AG10803 (cell line): Measurements from ENCODE around the gene ZNF236.
A peak's percentile ranks its signal among the peaks of the same experiment; 100 is the strongest.

Experiments used
- DNase-seq: peaks from one replicate; pipeline ENCODE4 v3.0.0; 2010; ENCODE audit warnings: low read depth
- H3K4me3 ChIP-seq: 2 replicates; pipeline ENCODE4 v1.5.1; 2011; ENCODE audit warnings: mild to moderate bottlenecking, low read length, control low read depth
- CTCF ChIP-seq: conservative IDR thresholded peaks from 2 replicates; pipeline ENCODE4 v1.5.1; 2011; ENCODE audit warnings: mild to moderate bottlenecking, low read length, control low read depth, inconsistent platforms

Gene ZNF236

DNA sequence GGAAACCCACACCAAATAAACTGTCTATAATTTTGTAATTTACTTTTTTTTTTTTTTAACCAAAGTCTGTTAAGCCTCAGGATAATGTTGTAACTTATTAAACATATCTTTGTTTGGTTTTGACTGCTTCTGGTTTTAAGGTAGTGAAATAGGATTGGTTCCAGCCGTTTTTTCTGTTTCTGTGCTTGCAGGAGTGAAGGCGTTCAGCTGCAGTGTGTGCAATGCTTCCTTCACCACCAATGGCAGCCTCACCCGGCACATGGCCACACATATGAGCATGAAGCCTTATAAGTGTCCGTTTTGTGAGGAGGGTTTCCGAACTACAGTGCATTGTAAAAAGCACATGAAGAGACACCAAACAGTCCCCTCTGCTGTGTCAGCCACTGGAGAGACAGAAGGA is 93.1 kb downstream of the ZNF236 start:
- DNase-seq: no peak
- no peak for TF ChIP-seq CTCF
- no peak overlapping the region for H3K4me3 ChIP-seq

DNA sequence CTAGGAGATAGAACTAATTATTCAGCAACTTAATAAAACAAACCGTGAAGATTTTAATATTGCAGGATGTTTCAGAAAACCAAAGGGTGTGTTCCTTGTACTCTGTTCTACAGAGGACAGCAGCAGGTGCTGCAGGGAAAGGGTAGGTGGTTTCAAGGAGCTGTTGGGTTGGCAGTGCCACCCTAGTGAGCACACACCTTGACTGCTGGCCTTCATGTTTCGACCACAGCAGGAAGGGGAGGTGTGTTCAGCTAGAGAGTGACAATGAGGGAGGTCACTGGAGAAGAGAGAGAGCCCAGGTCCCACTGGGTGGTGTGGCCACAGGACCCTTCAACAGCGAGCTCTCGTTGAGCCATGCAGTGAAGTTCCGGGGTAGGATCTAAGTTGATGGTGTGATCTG is 98.6 kb downstream of the ZNF236 start:
- no peak for DNase-seq
- TF ChIP-seq CTCF: no peak
- H3K4me3 ChIP-seq: no peak overlapping the region

GRCh38 chr18:76922107-76922506 is 99.8 kb downstream of the ZNF236 start:
- peak; percentile 68 for TF ChIP-seq CTCF
- peak; percentile 43 for DNase-seq
- no peak overlapping the region for H3K4me3 ChIP-seq

- peak; percentile 3 for DNase-seq
- TF ChIP-seq CTCF: peak; percentile 50
- no peak overlapping the region for H3K4me3 ChIP-seq
Observed at GRCh38 chr18:76923485-76924085, 101.2 kb downstream of the ZNF236 start.

GRCh38 chr18:76925501-76925900 is 103.1 kb downstream of the ZNF236 start:
- no peak for DNase-seq
- no peak overlapping the region for H3K4me3 ChIP-seq
- TF ChIP-seq CTCF: no peak

GRCh38 chr18:76927223-76927725 is 104.9 kb downstream of the ZNF236 start:
- no peak overlapping the region for H3K4me3 ChIP-seq
- TF ChIP-seq CTCF: no peak
- DNase-seq: no peak

DNA sequence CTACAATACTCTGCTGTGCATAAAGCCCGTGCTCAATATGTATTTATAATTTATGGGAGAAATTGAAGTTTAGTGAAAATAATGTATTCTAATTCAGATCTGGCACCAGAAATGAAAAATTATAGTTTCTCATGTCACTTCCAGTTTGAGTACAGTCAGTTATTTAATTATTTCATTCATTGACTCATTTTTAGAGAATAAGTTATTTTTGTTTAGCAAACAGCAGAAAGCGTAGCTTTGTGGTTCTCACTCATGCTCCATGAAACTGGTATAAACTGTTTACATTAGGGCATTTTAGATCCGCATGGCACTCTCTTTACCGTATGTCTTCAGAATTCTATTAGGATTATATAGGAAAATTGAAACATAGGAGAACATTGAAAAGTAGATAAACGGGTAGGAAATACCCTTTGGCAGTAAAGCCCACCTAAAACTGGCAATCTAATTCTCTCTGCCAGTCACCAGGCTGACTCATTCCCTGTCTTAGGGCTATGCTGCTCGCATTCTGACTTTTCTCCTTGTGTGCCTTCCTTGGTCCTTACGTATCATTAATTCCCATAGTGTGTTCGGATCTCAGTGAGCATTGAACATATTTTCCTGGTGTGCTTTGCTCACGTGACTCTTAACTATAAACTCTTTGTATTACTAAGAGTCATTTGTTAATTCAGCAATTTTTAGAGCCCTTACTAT is 106.0 kb downstream of the ZNF236 start:
- TF ChIP-seq CTCF: no peak
- H3K4me3 ChIP-seq: no peak overlapping the region
- DNase-seq: no peak
